AG04450 (cell line): ENCODE data around the gene MIEF1. TPM values are rescaled to one million over a fixed set of nuclear protein-coding genes. Genes with fewer than 3 reads are reported as not detected.
"Not testable (repeated sequence)": the region's sequence is repeated elsewhere in the genome, so short reads cannot be mapped to it uniquely, and the experiment has no call there.

Experiments used
- CTCF ChIA-PET: fragments of 300-600, 350-600 bp; formaldehyde crosslinking; extraction: SDS; loops from one replicate; lab custom pipeline; 2022; ENCODE audit warnings: antibody characterized with exemption, inconsistent platforms; lab: Charles Lee
- POLR2A ChIA-PET: fragments of 350-600 bp; formaldehyde crosslinking; extraction: SDS; loops from one replicate; lab custom pipeline; 2021; ENCODE audit warnings: antibody characterized with exemption, inconsistent platforms; lab: Yijun Ruan, JAX
- DNase-seq: peaks from one replicate; pipeline ENCODE4 v3.0.0-alpha.2; 2011; ENCODE audit warnings: low read depth, low spot score
- H3K27ac ChIP-seq: one replicate; pipeline ENCODE4 v1.5.1; 2012; ENCODE audit warnings: low read depth, low read length, control low read depth
- H3K27me3 ChIP-seq: one replicate; pipeline ENCODE4 v1.6.0; 2012; ENCODE audit warnings: low read length; ENCODE audit not compliant: control insufficient read depth, insufficient read depth
- H3K4me3 ChIP-seq: 2 replicates; pipeline ENCODE4 v1.5.1; 2011; ENCODE audit warnings: mild to moderate bottlenecking, low read depth, low read length, control low read depth
- H3K9me3 ChIP-seq: 2 replicates; pipeline ENCODE4 v1.5.1; 2012; ENCODE audit warnings: low read length; ENCODE audit not compliant: control insufficient read depth, insufficient read depth
- CTCF ChIP-seq: IDR thresholded peaks from 2 replicates; pipeline ENCODE4 v1.5.1; 2011; ENCODE audit warnings: low read depth, low read length, control low read depth, inconsistent platforms
- polyA plus RNA-seq: library from polyadenylated mRNA; depleted of rRNA; stranded (reverse); fragments of >200 nt; gene quantifications from 2 replicates; pipeline ENCODE4 v1.2.3, GENCODE V29; 2011

MIEF1 gene
- polyA plus RNA-seq, 1 experiment = 18.9 TPM

- TF ChIP-seq CTCF = no peak
- no peak for DNase-seq
- CTCF ChIA-PET = interaction anchor here (1.0 to 2.5 kb wide), 3 partner anchors 10 to 23 kb away, joined by 3 to 11 read pairs (median 10); no protein-coding TSS in a partner anchor
- H3K4me3 ChIP-seq = peak overlapping the region; percentile 87
- H3K9me3 ChIP-seq = peaks cover 4% of the 10 kb centered on the region; the same call in 1 of the 2 replicates
- no peaks in the 10 kb centered on the region for H3K27me3 ChIP-seq
- peak overlapping the region; percentile 86 for H3K27ac ChIP-seq
- POLR2A ChIA-PET = interaction anchor here (0.5 to 2.3 kb wide), 16 partner anchors 8 to 525 kb away, joined by 3 to 45 read pairs (median 8); partner anchors contain the start of genes MIEF1, RPL3, SYNGR1 and TAB1
Observed at GRCh38 chr22:39518996-39519680, 17.0 kb downstream of the MIEF1 start.

GRCh38 chr22:39519681-39520225, 17.7 kb downstream of the MIEF1 start:
- DNase-seq = no peak
- Histone ChIP-seq H3K27me3 (no peaks in the 10 kb centered on the region), H3K4me3 (peak overlapping the region; percentile 87), H3K9me3 (peaks cover 4% of the 10 kb centered on the region; the same call in 1 of the 2 replicates), H3K27ac (peak overlapping the region; percentile 86)
- 0 out of 2 replicates have a peak, but pooled peaks have one; percentile 16 for TF ChIP-seq CTCF
- CTCF ChIA-PET = interaction anchor here (0.5 to 1.0 kb wide), 4 partner anchors 9 to 354 kb away, joined by 3 to 10 read pairs (median 4); no protein-coding TSS in a partner anchor
- POLR2A ChIA-PET = interaction anchor here (0.5 to 2.3 kb wide), 25 partner anchors 9 to 675 kb away, joined by 3 to 45 read pairs (median 4); partner anchors contain the start of genes MIEF1, RPL3, RPS19BP1 and SYNGR1

GRCh38 chr22:39520226-39521105, 18.4 kb downstream of the MIEF1 start, which contains the start of gene ATF4:
ATF4 (plus strand) TSS chr22:39520562; CDS start chr22:39521446, 884 bp downstream.
- DNase-seq = peak; percentile 99
- ChIA-PET POLR2A (interaction anchor here (0.6 to 2.3 kb wide), 24 partner anchors 9 to 674 kb away, joined by 3 to 45 read pairs (median 4); partner anchors contain the start of genes MIEF1, RPL3, RPS19BP1 and SYNGR1), CTCF (interaction anchor here (0.5 to 1.0 kb wide), 4 partner anchors 8 to 354 kb away, joined by 3 to 10 read pairs (median 4); no protein-coding TSS in a partner anchor)
- TF ChIP-seq CTCF = no peak
- Histone ChIP-seq H3K4me3 (peak within 1 kb of the TSS; percentile 87), H3K27me3 (no peaks in the 10 kb centered on the region), H3K27ac (peak within 1 kb of the TSS; percentile 99), H3K9me3 (peaks cover 4% of the 10 kb centered on the region; the same call in 1 of the 2 replicates)

GRCh38 chr22:39521106-39521885, 19.2 kb downstream of the MIEF1 start:
- POLR2A ChIA-PET = interaction anchor here (1.7 to 2.3 kb wide), 4 partner anchors 9 to 203 kb away, joined by 18 to 45 read pairs (median 42); partner anchors contain the start of genes MIEF1 and RPL3
- DNase-seq, H3K27me3 ChIP-seq, H3K9me3 ChIP-seq, CTCF ChIA-PET: not testable (repeated sequence)
- Histone ChIP-seq H3K27ac (peak overlapping the region; percentile 31), H3K4me3 (peak overlapping the region; percentile 87)

- POLR2A ChIA-PET = interaction anchor here (1.2 to 2.3 kb wide), 5 partner anchors 20 to 522 kb away, joined by 3 to 29 read pairs (median 7); partner anchors contain the start of genes MIEF1 and RPL3
- H3K27me3 ChIP-seq, CTCF ChIA-PET, H3K27ac ChIP-seq, DNase-seq, H3K9me3 ChIP-seq: not testable (repeated sequence)
- peak overlapping the region; percentile 87 for H3K4me3 ChIP-seq
Observed at GRCh38 chr22:39522091-39522490, 20.0 kb downstream of the MIEF1 start.
